NCI-H2029 treated with DMSO at 0.1 percent for 48 hours (cell line): ENCODE measurements around the gene MACO1.

Source experiments
- DNase-seq: peaks from one replicate; lab custom pipeline; 2025; lab: John Stamatoyannopoulos, UW

MACO1 gene

DNA sequence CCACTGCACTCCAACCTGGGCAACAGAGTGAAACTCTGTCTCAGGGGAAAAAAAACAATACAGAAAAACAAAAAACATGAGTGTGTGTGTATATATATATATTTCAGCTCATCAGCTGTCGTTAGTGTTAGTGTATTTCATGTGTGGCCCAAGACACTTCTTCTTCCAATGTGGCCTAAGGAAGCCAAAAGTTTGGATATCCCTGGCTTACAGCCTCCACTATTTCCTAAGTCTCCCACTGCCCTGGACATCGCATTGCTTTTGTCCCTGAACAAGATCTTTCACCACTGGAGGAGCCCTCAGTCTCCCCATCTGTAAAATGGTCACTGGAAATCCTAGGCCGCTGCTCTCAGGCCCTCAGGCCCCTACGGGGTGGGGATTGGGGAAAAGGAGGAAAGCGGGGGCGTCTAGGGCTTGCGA lies 112.3 kb downstream of the MACO1 start:
- DNase-seq, result no peak

DNA sequence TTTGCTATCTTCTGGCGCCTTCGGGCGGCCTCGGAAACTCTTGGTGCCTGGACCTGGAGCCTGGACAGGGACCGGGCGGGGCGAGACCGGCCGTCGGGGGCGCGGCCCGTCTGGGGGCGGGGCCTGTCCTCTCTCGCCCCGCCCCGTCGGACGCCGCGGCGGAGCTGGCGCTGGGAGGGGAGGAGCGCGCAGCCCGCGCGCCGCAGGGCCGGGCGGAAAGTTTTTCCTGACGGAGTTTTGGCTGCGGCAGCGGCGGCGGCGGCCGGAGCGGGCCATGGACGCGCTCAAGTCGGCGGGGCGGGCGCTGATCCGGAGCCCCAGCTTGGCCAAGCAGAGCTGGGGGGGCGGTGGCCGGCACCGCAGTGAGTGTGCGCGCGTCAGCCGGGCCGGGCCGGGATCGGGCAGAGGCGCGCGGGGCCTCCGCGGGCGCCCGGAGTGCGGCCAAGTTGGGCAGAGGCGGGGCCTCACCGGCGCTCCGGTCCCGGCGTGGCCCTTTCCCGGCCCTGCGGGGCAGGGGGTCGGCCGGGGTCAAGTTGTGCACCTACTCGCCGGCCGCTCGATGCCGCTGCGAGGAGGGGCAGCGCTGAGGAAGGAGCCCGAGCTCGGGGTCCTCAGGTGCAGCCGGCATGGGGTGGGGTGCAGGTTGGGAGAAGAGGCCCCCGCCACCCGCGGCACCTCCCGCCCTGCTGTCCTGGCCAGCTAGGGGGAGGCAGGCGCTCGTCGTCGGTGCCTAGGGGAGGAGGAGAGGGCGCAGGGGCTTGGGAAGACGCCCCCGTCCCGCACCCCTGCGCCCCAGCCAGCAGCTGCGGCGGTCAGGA lies 112.9 kb downstream of the MACO1 start, which contains the start of gene LDLRAP1:
LDLRAP1 (plus strand) TSS at position 182 of the 818 bp plus-strand sequence; CDS start at position 275, 93 bp downstream.
- no peak for DNase-seq

DNA sequence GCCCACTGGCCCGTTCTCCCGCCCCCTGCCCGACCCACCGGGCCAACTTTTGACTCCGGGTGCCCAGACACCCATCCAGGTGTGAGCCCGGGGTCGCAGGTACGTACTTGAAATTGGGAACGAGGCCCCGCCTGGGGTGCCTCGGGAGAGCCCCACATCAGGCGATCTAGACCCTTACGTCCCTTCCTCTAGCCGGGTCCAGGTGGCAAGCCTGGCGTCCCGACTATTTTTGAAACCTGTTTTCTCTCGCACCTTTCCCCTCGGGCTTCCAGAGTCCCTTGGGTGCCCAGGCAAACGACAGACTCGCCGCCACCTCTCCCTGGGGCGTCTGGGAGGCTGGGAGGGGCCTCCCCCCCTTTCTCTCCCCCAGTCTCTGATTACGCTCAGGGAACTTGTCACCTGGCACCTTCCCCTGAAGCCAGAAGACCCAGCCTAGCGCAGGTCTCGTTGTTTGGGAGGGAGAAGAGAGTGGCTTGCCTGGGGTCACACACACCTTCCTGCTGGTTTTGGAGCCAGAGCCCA lies 113.6 kb downstream of the MACO1 start:
- no peak for DNase-seq

GRCh38 chr1:25544819-25545218 lies 114.1 kb downstream of the MACO1 start:
- no peak for DNase-seq

DNA sequence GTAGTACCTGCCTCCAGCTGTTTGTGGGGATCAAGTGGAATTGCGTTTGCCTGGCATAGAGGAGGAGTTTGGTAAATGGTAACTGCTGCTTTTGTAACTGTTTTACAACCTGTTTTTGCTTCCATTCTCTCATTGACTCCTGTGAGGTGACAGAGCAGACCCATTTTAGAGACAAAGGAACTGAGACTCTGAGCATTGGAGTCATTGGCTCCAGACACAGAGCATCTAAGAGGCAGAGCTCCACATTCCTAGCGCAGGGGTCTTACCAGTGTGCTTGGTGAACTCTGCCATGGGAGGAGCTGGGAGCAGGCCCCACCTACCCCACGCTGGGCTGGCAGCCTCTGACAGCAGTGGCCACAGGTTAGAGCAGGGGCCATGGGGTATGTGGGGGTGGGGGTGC lies 115.1 kb downstream of the MACO1 start:
- no peak for DNase-seq

- no peak for DNase-seq
These were observed 115.5 kb downstream of the MACO1 start for GRCh38 chr1:25546193-25546592.

DNA sequence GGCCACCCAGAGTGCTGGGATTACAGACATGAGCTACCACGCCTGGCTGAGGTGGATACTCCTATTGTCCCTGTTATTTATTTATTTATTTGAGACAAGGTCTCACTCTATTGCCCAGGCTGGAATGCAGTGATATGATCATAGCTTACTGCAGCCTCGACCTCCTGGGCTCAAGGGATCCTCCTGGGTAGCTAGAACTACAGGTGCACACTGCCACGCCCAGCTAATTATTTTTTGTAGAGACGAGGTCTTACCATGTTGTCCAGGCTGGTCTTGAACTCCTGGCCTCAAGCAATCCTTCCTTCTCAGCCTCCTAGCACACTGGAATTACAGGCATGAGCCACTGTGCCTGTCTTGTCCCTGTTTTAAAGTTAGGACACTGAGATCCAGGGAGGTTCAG lies 117.9 kb downstream of the MACO1 start:
- DNase-seq, result no peak

GRCh38 chr1:25549273-25550154 lies 118.8 kb downstream of the MACO1 start:
- no peak for DNase-seq
